HG03460 (cell line): ENCODE measurements around the gene ITGA2.
"Not testable (repeated sequence)": the region's sequence is repeated elsewhere in the genome, so short reads cannot be mapped to it uniquely, and the experiment has no call there.

ENCODE experiments used
- ATAC-seq: cut with Tn5 transposase; IDR thresholded peaks from one replicate; pipeline ENCODE4 v1.9.1; 2021; ENCODE audit not compliant: unreplicated experiment

The ITGA2 gene

DNA sequence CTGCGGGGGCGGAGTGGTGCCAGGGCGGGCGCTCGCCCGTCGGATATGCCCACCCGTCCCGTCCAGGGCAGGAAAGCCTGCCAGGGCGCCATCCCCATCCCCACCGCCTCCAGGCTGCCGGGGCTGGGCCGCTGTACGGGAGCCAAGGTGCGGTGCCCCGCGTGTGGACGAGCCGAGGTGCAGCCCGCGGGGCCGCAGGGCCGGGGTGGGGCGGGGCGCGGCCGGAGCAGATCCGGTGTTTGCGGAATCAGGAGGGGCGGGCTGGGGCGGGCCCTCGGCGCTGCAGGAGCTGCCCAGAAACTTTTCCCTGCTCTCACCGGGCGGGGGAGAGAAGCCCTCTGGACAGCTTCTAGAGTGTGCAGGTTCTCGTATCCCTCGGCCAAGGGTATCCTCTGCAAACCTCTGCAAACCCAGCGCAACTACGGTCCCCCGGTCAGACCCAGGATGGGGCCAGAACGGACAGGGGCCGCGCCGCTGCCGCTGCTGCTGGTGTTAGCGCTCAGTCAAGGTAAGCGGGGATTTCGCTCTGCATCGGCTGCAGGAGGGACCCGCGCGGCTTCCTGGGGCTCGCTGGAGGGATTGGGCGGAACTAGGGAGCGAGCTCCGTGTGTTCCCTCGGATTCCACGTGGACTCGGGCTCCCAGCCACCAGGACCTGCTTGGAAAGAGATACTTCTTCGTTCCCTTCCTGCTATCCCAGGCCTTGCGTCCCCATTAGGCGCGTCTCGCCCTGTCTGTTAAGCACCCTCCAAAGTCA lies at the start of gene ITGA2:
Gene ITGA2 (plus strand): TSS at position 328 of the 756 bp plus-strand sequence. CDS start 117 bp downstream, at position 445.
- peak; percentile 46 for ATAC-seq

DNA sequence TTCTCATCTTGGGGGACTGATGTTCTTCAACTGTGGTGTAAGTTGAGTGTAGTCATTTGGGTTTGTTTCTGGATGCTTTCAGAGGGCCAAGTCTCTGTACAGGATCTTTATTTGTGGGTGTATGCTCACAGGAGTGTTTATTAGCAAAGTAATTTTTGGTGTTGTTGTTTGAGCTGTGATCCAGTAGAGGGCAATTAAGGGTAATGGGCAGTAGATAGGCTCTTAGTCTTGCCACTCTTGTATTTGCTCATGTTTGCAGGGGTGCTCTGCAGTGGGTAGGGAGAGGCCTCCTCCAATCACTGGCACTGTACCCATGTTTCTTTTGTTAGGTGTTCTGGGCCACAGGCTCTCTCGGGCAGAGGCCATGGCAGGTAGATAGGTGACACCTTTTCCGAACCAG lies 45.9 kb upstream of the ITGA2 start:
- ATAC-seq: no peak

DNA sequence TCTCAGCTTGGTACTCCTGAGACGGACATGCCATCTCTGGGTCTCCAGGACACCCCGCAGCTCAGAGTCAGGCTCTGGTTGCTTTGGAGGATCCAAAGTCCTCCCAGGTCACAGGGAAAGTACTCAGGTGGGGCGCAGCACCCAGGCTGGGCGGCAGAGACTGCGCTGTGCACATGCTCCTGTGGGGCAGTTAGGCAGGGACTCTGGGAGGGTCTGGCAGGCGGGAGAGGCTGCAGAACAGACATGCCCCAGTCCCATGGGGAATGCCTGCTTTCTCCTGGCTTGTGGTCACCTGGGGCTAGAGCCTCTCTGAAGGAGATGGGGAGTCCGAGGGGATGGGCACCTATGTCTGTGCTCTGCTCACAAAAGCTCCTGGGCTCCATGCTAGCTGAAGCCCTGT lies 45.3 kb upstream of the ITGA2 start:
- ATAC-seq: no peak

DNA sequence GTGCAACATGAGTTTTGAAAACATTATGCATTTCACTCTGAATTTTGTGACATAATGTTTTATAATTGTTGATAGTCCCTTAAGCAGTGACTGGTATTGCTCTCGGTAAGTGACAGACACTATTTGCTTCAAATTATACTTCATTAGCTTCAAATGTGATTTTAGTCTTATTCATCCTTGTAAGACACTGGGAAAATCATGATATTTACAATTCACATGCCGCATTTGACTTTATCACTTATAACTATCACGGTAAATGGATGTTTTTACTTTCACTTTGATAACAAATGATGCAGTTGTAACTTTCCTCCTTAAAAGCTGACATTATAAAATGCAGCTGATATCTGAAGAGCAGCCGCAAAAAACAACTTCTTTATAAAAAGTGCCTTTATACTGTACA lies 44.1 kb upstream of the ITGA2 start:
- no peak for ATAC-seq

DNA sequence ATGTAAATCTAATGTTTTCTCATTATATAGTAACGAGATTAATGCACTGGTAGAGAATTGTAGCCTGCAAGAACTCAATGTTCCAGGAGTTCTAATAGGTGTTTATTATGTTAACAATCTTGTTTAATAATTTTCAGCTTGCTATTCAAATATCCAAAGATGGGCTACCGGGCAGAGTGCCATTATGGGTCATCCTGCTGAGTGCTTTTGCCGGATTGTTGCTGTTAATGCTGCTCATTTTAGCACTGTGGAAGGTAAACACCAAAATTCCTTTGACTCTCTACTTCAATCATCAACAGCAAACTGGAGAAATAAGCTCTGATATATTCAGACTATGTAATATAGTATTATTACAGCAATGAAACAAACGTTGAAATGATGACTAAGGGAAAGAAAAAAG lies 41.9 kb upstream of the ITGA2 start:
- no peak for ATAC-seq

DNA sequence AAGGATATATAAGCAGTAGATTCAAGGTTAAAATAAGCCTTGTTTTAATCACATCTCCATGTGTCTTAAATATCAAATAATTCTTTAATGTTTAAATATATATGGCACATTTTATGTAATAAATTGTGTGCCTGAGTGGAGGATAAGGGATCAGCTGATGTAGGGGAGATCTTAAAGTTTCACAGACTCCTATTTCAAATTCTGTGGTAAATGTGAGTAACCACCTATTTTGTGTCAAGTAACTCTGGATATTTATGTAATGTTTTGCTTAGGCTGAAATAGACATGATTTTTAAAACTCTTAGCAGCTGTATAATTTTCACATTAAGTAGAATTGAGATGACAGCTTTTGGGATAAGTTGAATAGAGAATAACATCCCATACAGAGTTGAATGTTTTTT lies 41.3 kb upstream of the ITGA2 start:
- ATAC-seq: no peak

DNA sequence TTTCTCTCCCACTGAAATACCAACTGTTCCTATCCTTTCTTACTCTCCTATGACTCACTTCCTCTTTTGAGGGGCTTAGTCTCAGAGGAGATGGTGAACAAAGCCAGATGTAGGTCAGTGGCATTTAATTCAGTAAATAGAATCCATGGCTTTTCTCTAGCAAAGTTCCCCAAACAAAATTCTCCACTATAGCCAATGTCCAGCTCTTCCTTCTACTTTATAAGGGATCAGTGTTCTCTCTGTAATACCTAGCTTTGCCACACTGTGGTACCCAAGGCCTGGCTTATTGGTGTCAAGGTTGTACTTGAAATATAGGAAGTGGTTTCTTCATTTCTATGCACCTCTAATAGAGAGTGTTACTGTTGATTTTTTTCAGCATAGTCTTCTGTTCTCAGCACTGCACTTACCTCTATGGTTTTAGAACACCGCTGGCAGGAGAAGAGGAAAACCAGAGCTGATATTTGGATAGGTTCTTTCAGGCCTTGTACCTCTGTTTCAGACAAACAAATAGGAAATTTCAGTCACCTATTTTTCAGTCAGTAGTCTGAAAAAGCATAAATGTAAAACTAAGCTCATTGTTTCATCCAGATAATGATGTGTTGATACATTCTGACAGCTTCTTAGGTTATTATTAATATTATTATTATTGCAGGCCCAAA lies 40.6 kb upstream of the ITGA2 start:
- peak; percentile 98 for ATAC-seq

DNA sequence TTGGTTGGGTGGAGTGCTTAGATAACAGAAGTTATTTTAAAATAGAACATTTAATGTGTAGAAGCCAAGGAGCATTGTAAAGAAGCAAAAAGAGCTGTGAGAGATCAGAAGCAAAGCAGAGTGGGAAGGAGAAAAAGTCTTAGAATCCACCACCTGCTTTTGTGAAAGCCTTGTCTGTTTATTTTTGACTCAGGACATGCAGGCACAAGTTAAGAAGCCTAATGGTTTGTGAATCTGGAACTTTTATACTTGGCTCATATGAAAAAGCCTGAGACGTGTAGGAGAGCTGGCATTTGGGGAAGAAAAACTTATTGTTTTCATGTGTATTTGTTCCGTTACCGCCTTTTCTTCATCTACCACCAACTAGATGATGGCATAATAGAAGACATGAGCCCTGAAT lies 38.5 kb upstream of the ITGA2 start:
- ATAC-seq: no peak

DNA sequence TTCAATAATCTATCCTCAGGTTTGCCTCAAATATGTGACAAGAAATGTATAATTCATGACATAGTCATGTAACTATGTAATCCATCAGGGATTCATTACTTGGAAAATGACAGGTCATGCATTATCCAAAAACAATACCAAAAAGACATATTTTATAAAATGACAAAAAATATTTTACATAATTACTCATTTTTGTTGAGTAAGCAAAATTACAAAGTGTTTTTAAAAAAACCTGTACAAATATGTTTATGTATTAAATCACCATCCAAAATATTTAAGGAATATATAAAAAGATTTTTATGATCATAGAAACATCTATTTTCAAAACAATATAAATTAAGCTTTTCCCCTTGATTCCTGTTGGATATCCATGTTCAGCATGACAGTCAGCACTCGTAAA lies 36.7 kb upstream of the ITGA2 start:
- no peak for ATAC-seq

DNA sequence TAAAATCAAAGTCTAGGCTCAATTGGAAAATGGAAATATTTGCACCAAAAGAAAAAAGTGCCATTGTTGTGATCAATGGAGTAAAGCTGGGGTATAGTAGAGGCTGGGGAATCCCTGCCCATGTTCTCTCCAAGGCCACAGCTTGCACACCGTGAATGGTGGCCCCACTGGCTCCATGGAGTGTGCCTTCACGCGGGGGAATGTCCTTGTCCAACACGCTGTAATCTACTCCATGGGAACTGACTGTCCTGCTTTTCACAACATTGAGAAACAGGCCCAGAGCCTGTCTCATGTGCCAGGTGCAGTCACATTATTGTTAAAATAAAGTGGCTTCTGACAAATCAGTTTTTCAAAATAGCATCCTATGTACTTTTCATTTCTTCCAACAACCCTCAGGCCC lies 33.1 kb upstream of the ITGA2 start:
- no peak for ATAC-seq

DNA sequence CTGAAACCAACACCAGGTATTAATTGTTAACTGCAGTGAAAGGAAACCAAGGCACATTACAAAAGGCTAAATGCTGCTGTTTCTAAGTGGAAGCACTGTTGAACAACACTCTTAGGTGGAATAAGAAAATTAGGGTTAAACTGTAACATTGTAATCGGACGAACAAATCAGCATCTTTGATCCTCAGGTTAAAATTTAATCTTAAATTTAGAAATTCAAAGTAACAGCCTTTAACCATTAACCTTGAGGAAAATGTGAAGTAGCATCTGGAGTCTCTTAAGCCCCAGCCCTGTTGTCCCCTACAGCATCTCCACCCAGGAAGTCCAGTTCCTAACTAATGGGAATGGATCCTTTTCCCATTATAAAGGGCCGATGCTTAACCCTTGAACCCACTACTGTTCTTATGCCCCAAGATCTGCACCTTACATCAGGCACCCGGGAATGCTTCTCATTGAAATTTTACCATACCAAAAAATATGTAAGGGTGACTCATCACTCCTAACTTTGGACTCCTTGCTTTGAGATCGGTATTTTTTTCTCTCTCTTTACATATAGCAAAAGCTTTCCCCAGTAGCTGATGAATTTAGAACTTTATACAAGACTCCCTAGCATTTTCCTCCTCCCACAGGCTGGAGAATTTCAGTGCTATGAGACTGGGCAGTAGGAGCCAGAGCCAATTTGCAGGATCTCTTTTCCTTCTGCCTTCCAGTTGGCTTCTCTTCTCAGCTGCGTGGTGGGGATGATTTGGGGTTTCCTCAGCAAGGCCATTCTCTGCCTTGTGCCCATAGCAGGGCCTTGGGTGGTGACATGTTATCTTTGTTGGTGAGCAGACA lies 32.0 kb upstream of the ITGA2 start:
- peak; percentile 87 for ATAC-seq

DNA sequence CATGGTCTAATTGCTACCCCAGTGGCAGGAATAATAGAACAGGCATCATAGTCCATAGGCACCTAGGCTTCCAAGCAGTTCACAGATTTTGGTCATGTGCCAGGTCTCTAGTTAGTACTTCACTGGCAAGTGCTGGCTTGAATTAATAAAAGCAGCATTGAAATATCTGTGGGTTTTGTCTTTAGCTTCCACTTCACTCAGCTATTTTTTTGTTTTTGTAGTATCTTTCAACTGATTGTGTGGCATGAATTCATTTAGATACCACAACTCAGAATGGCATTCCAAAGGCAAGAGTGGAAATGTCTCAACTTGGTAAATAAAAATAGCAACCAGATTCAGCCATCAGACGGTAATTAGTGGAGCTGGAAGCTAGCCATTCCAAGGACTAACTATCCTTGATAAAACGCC lies 27.9 kb upstream of the ITGA2 start:
- no peak for ATAC-seq

DNA sequence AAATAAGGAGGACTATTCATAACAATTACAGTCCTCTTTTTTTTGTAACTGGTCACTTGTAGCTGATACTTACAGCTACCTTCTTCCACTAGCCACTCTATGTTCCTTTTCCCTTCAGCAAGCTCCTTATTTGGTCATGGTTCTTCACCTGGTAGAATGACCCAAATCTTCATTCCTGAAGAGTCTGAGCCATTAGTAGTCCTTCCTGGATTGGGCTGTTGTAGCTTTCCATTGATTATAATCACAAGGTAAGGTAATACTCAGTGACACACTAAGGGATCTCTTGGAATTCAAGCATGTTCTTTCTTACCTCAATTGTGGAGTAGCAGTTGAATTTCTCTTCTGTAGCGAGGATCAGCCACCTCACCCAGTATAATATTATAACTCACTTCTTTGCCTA lies 25.5 kb upstream of the ITGA2 start:
- ATAC-seq: no peak

DNA sequence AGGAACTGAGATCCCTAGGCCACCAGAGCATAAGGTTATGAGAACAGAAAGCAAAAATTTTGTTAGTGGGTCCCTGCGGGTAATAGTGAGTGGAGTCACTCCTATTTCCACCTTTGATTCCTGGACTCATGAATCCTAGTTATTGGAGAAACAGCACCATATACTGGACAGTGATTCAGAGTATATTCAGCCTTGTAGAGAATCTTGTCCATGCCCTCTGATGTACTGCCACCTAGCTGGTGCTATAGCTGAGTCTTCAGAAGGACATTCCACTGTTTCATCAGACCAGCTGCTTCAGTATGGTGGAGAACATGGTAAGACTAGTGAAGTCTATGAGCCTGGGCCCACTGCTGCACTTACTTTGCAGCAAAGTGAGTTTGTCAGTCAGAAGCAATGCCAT lies 25.0 kb upstream of the ITGA2 start:
- ATAC-seq: no peak

DNA sequence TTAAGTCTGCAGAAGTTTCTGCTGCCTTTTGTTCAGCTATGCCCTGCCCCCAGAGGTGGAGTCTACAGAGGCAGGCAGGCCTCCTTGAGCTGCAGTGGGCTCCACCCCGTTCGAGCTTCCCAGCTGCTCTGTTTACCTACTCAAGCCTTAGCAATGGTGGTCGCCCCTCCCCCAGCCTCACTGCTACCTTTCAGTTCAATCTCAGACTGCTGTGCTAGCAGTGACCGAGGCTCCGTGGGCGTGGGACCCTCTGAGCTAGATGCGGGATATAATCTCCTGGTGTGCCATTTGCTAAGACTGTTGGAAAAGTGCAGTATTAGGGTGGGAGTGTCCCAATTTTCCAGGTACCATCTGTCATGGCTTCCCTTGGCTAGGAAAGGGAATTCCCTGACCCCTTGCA lies 13.0 kb upstream of the ITGA2 start:
- ATAC-seq: not testable (repeated sequence)

DNA sequence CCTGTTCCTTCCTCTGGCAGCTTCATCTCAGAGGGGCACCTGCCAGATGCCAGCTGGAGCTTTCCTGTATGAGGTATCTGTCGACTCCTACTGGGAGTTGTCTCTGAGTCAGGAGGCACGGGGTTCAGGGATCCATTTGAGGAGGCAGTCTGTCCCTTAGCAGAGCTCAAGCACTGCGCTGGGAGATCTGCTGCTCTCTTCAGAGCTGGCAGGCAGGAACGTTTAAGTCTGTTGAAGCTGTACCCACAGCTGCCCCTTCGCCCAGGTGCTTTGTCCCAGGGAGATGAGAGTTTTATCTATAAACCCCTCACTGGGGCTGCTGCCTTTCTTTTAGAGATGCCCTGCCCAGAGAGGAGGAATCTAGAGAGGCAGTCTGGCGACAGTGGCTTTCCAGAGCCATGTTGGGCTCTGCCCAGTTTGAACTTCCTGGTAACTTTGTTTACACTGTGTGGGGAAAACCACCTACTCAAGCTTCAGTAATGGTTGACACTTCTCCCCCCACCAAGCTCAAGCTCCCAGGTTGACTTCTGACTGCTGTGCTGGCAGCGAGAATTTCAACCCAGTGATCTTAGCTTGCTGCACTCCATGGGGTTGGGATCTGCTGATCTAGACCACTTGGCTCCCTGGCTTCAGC lies 11.8 kb upstream of the ITGA2 start:
- ATAC-seq: no peak

DNA sequence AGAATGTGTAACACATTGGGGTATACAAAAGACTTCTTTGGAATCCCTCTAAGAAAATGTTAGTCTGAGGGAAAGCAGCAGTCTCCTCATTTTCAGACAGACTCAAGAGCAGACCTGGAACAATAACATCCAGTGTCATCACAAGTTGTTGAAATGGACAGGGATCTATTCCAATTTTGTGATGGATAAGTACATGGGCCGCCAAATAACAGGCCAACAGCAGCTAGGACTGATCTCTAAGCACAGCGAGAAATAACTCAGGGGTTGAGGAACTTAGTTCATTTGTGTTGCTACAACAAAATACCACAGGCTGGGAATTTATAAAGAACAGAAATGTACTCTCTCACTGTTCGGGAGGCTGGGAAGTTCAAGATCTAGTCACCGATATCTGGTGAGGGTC lies 7.6 kb upstream of the ITGA2 start:
- ATAC-seq: no peak

DNA sequence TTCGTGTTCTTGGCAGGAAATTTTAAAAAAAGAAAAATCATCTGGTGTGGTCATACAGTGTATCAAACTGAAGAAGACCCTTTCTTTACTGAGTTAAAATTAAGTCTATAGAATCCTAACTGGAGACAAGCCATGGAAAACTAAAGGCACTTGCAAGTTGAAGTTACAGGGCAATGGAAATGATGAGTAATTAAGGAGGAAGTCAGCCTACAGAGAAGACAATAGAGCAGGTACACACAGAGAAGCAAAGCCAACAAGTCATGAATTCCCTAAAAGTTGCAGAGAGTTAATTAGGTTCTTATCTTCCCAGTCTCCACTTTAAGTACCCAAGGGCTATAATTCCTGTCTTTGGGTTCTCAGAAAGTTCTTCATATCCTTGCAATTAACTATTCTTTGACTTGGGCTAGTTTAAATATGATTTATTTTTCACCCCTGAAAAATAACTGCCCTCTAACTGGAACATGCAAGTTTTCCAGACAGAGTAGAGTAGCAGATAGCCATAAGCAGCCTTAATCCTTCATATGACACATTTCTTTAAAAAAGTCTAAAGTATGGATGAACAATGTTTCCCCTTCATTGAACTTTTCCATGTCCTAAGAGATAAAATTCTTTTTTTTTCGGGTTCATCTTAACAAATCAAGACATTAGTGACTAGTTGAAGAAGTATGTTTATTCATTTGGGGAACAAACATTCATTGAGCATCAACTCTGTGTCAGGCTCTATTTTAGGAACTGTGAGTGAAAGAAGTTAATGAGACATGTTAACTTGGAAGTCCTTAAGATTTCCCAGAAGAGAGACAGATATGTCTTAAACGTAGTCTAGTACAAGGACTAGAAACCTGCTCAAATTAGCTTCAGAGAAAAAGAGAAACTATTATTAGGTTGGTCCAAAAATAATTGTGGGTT lies 5.2 kb upstream of the ITGA2 start:
- no peak for ATAC-seq

DNA sequence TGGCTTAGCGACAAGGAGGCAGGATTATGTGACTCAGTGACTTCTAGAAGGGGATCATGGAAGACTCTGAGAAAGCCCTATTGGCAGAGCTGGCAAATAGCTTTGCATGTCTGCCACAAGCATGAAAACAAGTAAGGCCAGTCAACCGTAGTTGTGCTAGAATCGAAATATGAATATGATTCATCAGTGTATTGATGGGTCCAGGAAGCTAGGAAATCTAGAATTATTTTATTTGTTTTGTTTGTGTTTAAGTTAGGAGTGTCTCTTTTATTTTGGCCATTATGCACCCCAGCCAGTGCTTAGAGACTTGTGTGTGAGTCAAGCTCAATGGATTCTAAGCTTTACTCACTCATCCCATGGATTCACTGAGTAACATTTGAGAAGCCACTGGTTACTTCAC lies 3.8 kb upstream of the ITGA2 start:
- ATAC-seq: no peak

DNA sequence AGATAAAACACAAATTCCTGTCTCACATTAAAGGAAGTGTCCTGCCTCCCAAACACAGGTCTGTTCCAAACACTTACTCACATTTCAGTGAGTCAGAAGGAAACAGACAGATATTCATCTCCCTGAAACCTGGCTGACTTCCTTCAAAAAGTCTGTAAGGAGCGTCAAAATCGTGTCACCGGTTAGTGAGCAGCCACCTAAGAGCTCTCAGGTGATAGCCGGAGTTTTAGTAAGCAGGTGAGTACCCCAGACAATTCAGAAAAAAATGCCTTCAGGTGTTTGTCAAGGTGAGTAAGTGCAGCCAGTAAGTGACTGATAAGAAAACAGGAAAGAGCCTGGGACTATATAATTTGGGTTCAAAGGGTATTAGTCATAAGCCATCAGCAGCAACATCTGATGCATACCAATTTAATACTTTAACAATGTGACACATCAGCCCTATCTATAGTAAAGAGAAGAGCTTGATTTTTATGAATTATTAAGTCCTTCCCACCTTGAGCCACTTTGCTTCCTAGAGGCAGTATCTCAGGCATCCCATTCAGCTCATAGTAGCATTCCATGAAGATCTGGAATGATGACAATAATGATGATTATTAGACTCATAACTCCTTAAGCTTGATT lies 1.3 kb upstream of the ITGA2 start:
- ATAC-seq: no peak
